IMR-90 (cell line): Measurements from ENCODE around the gene PRODH.

Source experiments
- NFE2L2 ChIP-seq: fragments of 150-350 bp; IDR thresholded peaks from 2 replicates; pipeline ENCODE4 v1.6.1; 2016; ENCODE audit warnings: low read depth, mild to moderate bottlenecking, low read length
- POLR2A ChIP-seq: IDR thresholded peaks from 2 replicates; pipeline ENCODE4 v1.6.1; 2012; ENCODE audit warnings: mild to moderate bottlenecking, low read depth, low read length
- RCOR1 ChIP-seq: IDR thresholded peaks from 2 replicates; pipeline ENCODE4 v1.6.1; 2012; ENCODE audit warnings: mild to moderate bottlenecking, low read length, improper control_type of control experiment; ENCODE audit not compliant: insufficient replicate concordance
- RFX5 ChIP-seq: IDR thresholded peaks from 2 replicates; pipeline ENCODE4 v1.8.0; 2012; ENCODE audit warnings: low read depth, mild to moderate bottlenecking, low read length, moderate library complexity
- TF ChIP-seq, protein P1 (sequence below): conservative IDR thresholded peaks from 2 replicates; pipeline ENCODE4 v1.5.1; 2012; ENCODE audit warnings: mild to moderate bottlenecking, low read depth, low read length, improper control_type of control experiment
- TF ChIP-seq, protein P2 (sequence below): fragments of 150-350 bp; IDR thresholded peaks from 2 replicates; pipeline ENCODE4 v1.6.1; 2016; ENCODE audit warnings: low read depth, mild to moderate bottlenecking, low read length, moderate library complexity, borderline replicate concordance

GRCh38 chr22:18978506-18978905 is 42.4 kb upstream of the PRODH start:
- TF ChIP-seq, protein P1, sequence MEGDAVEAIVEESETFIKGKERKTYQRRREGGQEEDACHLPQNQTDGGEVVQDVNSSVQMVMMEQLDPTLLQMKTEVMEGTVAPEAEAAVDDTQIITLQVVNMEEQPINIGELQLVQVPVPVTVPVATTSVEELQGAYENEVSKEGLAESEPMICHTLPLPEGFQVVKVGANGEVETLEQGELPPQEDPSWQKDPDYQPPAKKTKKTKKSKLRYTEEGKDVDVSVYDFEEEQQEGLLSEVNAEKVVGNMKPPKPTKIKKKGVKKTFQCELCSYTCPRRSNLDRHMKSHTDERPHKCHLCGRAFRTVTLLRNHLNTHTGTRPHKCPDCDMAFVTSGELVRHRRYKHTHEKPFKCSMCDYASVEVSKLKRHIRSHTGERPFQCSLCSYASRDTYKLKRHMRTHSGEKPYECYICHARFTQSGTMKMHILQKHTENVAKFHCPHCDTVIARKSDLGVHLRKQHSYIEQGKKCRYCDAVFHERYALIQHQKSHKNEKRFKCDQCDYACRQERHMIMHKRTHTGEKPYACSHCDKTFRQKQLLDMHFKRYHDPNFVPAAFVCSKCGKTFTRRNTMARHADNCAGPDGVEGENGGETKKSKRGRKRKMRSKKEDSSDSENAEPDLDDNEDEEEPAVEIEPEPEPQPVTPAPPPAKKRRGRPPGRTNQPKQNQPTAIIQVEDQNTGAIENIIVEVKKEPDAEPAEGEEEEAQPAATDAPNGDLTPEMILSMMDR = no peak
- TF ChIP-seq, protein P2, sequence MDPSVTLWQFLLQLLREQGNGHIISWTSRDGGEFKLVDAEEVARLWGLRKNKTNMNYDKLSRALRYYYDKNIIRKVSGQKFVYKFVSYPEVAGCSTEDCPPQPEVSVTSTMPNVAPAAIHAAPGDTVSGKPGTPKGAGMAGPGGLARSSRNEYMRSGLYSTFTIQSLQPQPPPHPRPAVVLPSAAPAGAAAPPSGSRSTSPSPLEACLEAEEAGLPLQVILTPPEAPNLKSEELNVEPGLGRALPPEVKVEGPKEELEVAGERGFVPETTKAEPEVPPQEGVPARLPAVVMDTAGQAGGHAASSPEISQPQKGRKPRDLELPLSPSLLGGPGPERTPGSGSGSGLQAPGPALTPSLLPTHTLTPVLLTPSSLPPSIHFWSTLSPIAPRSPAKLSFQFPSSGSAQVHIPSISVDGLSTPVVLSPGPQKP = no peak
- no peak for TF ChIP-seq NFE2L2
- no peak for TF ChIP-seq POLR2A
- no peak for TF ChIP-seq RFX5
- no peak for TF ChIP-seq RCOR1
